Middle frontal gyrus (tissue), 1 donor: ENCODE data around the gene DNAAF5.
"Not testable (repeated sequence)": the region's sequence is repeated elsewhere in the genome, so short reads cannot be mapped to it uniquely, and the experiment has no call there.

Experiments
- DNase-seq: peaks from one replicate; pipeline ENCODE4 v3.0.0-alpha.2; 2015; ENCODE audit warnings: low spot score; ENCODE audit errors: extremely low spot score

DNAAF5 gene

GRCh38 chr7:803243-803635 is 76.7 kb downstream of the DNAAF5 start:
- DNase-seq: no peak

GRCh38 chr7:803796-804195 is 77.3 kb downstream of the DNAAF5 start:
- not testable (repeated sequence) for DNase-seq

- DNase-seq: no peak
Measured at GRCh38 chr7:805261-805660, 78.8 kb downstream of the DNAAF5 start.

GRCh38 chr7:815284-816216 is 89.1 kb downstream of the DNAAF5 start:
- DNase-seq: no peak

- peak; percentile 97 for DNase-seq
Measured at GRCh38 chr7:816300-816750, 89.8 kb downstream of the DNAAF5 start.

- DNase-seq: no peak
Measured at GRCh38 chr7:816751-817671, 90.5 kb downstream of the DNAAF5 start.

GRCh38 chr7:818031-818699 is 91.7 kb downstream of the DNAAF5 start:
- DNase-seq: no peak

- no peak for DNase-seq
Measured at GRCh38 chr7:820341-820740, 93.8 kb downstream of the DNAAF5 start.

GRCh38 chr7:821688-822087 is 95.2 kb downstream of the DNAAF5 start:
- DNase-seq: no peak

GRCh38 chr7:822692-823276 is 96.3 kb downstream of the DNAAF5 start:
- DNase-seq: no peak

- no peak for DNase-seq
Measured at GRCh38 chr7:823649-824048, 97.2 kb downstream of the DNAAF5 start.

- no peak for DNase-seq
Measured at GRCh38 chr7:824081-824480, 97.6 kb downstream of the DNAAF5 start.

GRCh38 chr7:824664-825063 is 98.2 kb downstream of the DNAAF5 start:
- no peak for DNase-seq

GRCh38 chr7:825386-825785 is 98.9 kb downstream of the DNAAF5 start:
- no peak for DNase-seq

GRCh38 chr7:826230-826917 is 99.9 kb downstream of the DNAAF5 start:
- DNase-seq: no peak

GRCh38 chr7:828793-829561 is 102.5 kb downstream of the DNAAF5 start:
- DNase-seq: no peak

- DNase-seq: no peak
Measured at GRCh38 chr7:830069-830468, 103.6 kb downstream of the DNAAF5 start.

- no peak for DNase-seq
Measured at GRCh38 chr7:831596-832166, 105.2 kb downstream of the DNAAF5 start.
